ENCODE results near the gene HOXA7.

HOXA7 gene

DNA sequence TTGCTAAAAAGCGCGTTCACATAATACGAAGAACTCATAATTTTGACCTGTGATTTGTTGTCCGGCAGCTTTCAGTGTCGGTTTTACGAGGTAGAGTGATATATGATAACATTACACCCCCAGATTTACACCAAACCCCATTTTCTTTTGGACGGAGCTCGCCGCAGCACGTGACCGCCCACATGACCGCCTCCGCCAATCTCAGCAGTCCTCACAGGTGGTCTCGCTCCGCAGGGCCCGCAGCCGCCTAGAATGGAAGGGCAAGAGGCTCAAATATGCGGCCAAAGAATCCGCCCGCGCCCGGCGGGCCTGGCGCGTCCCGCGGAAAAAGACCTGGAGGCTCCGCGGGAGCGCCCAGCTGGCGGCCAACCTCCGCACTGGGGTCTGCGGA, at the start of gene HOXA7:
Gene HOXA7 (minus strand): TSS at position 168 of the 391 bp plus-strand sequence. CDS start 130 bp downstream, at position 38.
- Histone ChIP-seq H3K27me3 (ENCODE audit: control insufficient read depth in 5 of 5, insufficient read depth in 4 of 5, low read length in 5 of 5) (peaks cover 0 to 25% (median 0%) of the 10 kb centered on the region in 5 donors), H3K4me3 (ENCODE audit: low read depth in 1 of 5, low read length in 5 of 5) (peak within 1 kb of the TSS; percentile 75 to 92 (median 82)), H3K36me3 (ENCODE audit: control insufficient read depth in 5 of 5, insufficient read depth in 5 of 5, low read length in 5 of 5) (no peaks in the 10 kb centered on the region), H3K4me1 (ENCODE audit: control insufficient read depth in 5 of 5, insufficient read depth in 5 of 5, low read length in 5 of 5) (peaks cover 3 to 65% (median 61%) of the 10 kb centered on the region in 5 donors), H3K9me3 (ENCODE audit: control insufficient read depth in 5 of 5, low read length in 5 of 5) (no peaks in the 10 kb centered on the region), H3K9ac (ENCODE audit: low read length in 5 of 5) (peak within 1 kb of the TSS; percentile 26 to 77 (median 62)), H3K27ac (ENCODE audit: low read depth, low read length) (peak within 1 kb of the TSS; percentile 95)

DNA sequence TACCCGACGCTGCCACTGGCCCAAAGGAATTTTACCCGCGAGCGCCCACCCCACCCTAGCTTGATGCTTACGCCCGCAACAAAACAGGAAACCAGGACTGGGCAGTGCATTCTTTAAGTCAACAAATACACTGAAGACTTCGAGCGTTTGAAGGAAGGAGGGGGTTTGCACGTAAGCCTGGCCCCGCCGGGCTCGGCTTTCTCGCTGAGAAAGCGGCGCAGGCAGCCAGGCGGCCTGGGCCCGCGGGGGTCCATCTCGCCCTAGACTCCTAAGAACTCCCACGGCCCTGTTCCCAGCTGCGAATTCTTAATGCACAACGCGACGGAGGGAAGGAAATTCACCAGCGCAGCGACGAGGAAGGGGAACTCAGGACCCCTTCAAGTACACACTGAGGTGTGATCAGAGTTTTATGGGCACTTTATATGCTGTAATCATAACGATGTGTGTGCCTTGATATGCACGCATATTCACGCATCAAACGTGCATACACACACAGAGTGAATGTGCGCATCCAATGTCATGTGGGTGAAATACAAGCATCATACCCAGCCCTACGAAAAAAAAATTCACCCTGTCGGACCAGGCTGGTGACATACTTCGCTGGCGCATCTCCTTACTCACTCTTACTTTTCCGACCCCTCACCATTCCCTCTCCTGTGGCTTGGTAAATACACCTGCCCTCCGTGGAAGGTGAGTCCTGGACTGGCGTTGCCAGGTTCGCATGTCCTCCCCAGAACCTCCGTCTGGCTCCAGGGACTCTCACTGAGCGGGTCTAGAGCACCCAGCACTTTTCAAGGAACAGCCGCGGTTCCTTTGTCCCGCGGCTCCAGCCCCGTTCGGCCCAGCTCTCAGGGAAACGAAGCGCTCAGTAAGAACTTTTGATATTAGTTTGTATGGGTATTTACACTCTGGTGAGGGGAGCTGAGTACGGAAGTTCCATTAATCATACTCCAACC, 49.1 kb upstream of the HOXA7 start:
- Histone ChIP-seq H3K27ac (ENCODE audit: low read depth, low read length) (no peak overlapping the region), H3K9ac (ENCODE audit: low read length in 5 of 5) (no peak overlapping the region), H3K27me3 (ENCODE audit: control insufficient read depth in 5 of 5, insufficient read depth in 4 of 5, low read length in 5 of 5) (peaks cover 56 to 86% (median 72%) of the 10 kb centered on the region in 5 donors), H3K4me1 (ENCODE audit: control insufficient read depth in 5 of 5, insufficient read depth in 5 of 5, low read length in 5 of 5) (peaks cover 0 to 40% (median 32%) of the 10 kb centered on the region in 5 donors), H3K9me3 (ENCODE audit: control insufficient read depth in 5 of 5, low read length in 5 of 5) (peaks cover 0 to 2% (median 0%) of the 10 kb centered on the region in 5 donors), H3K4me3 (ENCODE audit: low read depth in 1 of 5, low read length in 5 of 5) (peak overlapping the region in 4 of 5 donors; percentile 30 to 55 (median 37)), H3K36me3 (ENCODE audit: control insufficient read depth in 5 of 5, insufficient read depth in 5 of 5, low read length in 5 of 5) (no peaks in the 10 kb centered on the region)

GRCh38 chr7:27204851-27205322, 48.4 kb upstream of the HOXA7 start:
- no peaks in the 10 kb centered on the region for H3K36me3 ChIP-seq (ENCODE audit: control insufficient read depth in 5 of 5, insufficient read depth in 5 of 5, low read length in 5 of 5)
- H3K27me3 ChIP-seq (ENCODE audit: control insufficient read depth in 5 of 5, insufficient read depth in 4 of 5, low read length in 5 of 5), result peaks cover 60 to 85% (median 70%) of the 10 kb centered on the region in 5 donors
- H3K9ac ChIP-seq (ENCODE audit: low read length in 5 of 5), result no peak overlapping the region
- H3K4me3 ChIP-seq (ENCODE audit: low read depth in 1 of 5, low read length in 5 of 5), result peak overlapping the region in 4 of 5 donors; percentile 30 to 55 (median 37)
- peaks cover 0 to 2% (median 0%) of the 10 kb centered on the region in 5 donors for H3K9me3 ChIP-seq (ENCODE audit: control insufficient read depth in 5 of 5, low read length in 5 of 5)
- H3K27ac ChIP-seq (ENCODE audit: low read depth, low read length), result no peak overlapping the region
- peaks cover 0 to 42% (median 32%) of the 10 kb centered on the region in 5 donors for H3K4me1 ChIP-seq (ENCODE audit: control insufficient read depth in 5 of 5, insufficient read depth in 5 of 5, low read length in 5 of 5)

DNA sequence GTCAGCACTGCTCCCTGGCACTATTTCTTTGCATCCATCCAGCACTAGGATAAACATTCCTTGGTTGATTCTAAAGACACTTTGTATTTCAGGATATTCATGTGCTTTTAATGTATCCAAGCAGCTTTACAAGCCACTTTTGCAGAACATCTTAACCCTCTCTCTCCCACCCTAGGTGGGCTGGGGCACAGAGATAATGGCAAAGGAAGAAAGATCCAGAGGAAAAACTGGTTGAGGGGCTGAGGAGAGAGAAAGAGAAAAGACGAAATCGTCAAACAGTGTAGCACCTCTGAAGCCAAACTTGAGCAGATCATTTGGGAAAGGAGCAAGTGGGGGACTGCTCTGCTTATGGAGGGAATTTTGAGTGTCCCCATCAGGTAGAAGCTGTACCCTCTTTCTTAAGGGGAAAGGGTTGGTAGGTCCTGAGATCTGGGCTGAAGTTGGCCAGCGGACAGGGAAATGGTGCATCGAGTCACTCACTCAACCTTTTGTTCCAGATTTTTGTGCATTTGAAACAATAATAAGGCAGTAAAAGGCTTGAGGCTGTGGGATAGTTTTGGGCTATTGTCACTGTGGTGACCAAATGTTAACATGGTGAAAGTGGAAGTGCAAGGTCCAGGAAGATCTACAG, 47.6 kb upstream of the HOXA7 start:
- Histone ChIP-seq H3K36me3 (ENCODE audit: control insufficient read depth in 5 of 5, insufficient read depth in 5 of 5, low read length in 5 of 5) (no peaks in the 10 kb centered on the region), H3K4me1 (ENCODE audit: control insufficient read depth in 5 of 5, insufficient read depth in 5 of 5, low read length in 5 of 5) (peaks cover 0 to 47% (median 35%) of the 10 kb centered on the region in 5 donors), H3K9me3 (ENCODE audit: control insufficient read depth in 5 of 5, low read length in 5 of 5) (peaks cover 0 to 2% (median 0%) of the 10 kb centered on the region in 5 donors), H3K4me3 (ENCODE audit: low read depth in 1 of 5, low read length in 5 of 5) (no peak overlapping the region), H3K27ac (ENCODE audit: low read depth, low read length) (no peak overlapping the region), H3K27me3 (ENCODE audit: control insufficient read depth in 5 of 5, insufficient read depth in 4 of 5, low read length in 5 of 5) (peaks cover 63 to 83% (median 70%) of the 10 kb centered on the region in 5 donors), H3K9ac (ENCODE audit: low read length in 5 of 5) (no peak overlapping the region)

GRCh38 chr7:27203365-27203953, 47.0 kb upstream of the HOXA7 start:
- no peak overlapping the region for H3K27ac ChIP-seq (ENCODE audit: low read depth, low read length)
- peaks cover 0 to 2% (median 0%) of the 10 kb centered on the region in 5 donors for H3K9me3 ChIP-seq (ENCODE audit: control insufficient read depth in 5 of 5, low read length in 5 of 5)
- peaks cover 0 to 54% (median 41%) of the 10 kb centered on the region in 5 donors for H3K4me1 ChIP-seq (ENCODE audit: control insufficient read depth in 5 of 5, insufficient read depth in 5 of 5, low read length in 5 of 5)
- peaks cover 69 to 84% (median 73%) of the 10 kb centered on the region in 5 donors for H3K27me3 ChIP-seq (ENCODE audit: control insufficient read depth in 5 of 5, insufficient read depth in 4 of 5, low read length in 5 of 5)
- no peaks in the 10 kb centered on the region for H3K36me3 ChIP-seq (ENCODE audit: control insufficient read depth in 5 of 5, insufficient read depth in 5 of 5, low read length in 5 of 5)
- H3K4me3 ChIP-seq (ENCODE audit: low read depth in 1 of 5, low read length in 5 of 5), result no peak overlapping the region
- H3K9ac ChIP-seq (ENCODE audit: low read length in 5 of 5), result no peak overlapping the region

DNA sequence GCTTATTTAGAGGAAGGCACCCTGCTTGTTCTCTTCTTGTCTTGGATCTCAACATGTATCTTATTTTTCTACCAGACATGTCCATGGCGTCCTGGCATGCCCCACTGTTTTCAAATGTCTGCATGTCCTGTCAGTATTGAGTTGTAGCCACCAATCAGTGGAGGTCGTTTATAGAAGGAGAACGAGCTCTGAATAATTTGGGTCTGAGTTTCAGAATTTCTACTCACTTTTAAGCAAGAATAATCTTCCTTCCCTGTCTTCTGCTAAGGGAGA, 46.3 kb upstream of the HOXA7 start:
- H3K4me1 ChIP-seq (ENCODE audit: control insufficient read depth in 5 of 5, insufficient read depth in 5 of 5, low read length in 5 of 5), result peaks cover 0 to 53% (median 45%) of the 10 kb centered on the region in 5 donors
- no peak overlapping the region for H3K27ac ChIP-seq (ENCODE audit: low read depth, low read length)
- peaks cover 74 to 85% (median 75%) of the 10 kb centered on the region in 5 donors for H3K27me3 ChIP-seq (ENCODE audit: control insufficient read depth in 5 of 5, insufficient read depth in 4 of 5, low read length in 5 of 5)

GRCh38 chr7:27202018-27202861, 45.8 kb upstream of the HOXA7 start:
- no peak overlapping the region for H3K27ac ChIP-seq (ENCODE audit: low read depth, low read length)
- peaks cover 79 to 90% (median 80%) of the 10 kb centered on the region in 5 donors for H3K27me3 ChIP-seq (ENCODE audit: control insufficient read depth in 5 of 5, insufficient read depth in 4 of 5, low read length in 5 of 5)
- H3K4me1 ChIP-seq (ENCODE audit: control insufficient read depth in 5 of 5, insufficient read depth in 5 of 5, low read length in 5 of 5), result peaks cover 0 to 53% (median 45%) of the 10 kb centered on the region in 5 donors
- no peaks in the 10 kb centered on the region for H3K36me3 ChIP-seq (ENCODE audit: control insufficient read depth in 5 of 5, insufficient read depth in 5 of 5, low read length in 5 of 5)
- no peak overlapping the region for H3K9ac ChIP-seq (ENCODE audit: low read length in 5 of 5)
- peaks cover 0 to 2% (median 0%) of the 10 kb centered on the region in 5 donors for H3K9me3 ChIP-seq (ENCODE audit: control insufficient read depth in 5 of 5, low read length in 5 of 5)
- no peak overlapping the region for H3K4me3 ChIP-seq (ENCODE audit: low read depth in 1 of 5, low read length in 5 of 5)

More for the DNA sequence above, 46.3 kb upstream of the HOXA7 start:
- no peak overlapping the region for H3K4me3 ChIP-seq (ENCODE audit: low read depth in 1 of 5, low read length in 5 of 5)
- peaks cover 0 to 2% (median 0%) of the 10 kb centered on the region in 5 donors for H3K9me3 ChIP-seq (ENCODE audit: control insufficient read depth in 5 of 5, low read length in 5 of 5)
- no peak overlapping the region for H3K9ac ChIP-seq (ENCODE audit: low read length in 5 of 5)
- no peaks in the 10 kb centered on the region for H3K36me3 ChIP-seq (ENCODE audit: control insufficient read depth in 5 of 5, insufficient read depth in 5 of 5, low read length in 5 of 5)

DNA sequence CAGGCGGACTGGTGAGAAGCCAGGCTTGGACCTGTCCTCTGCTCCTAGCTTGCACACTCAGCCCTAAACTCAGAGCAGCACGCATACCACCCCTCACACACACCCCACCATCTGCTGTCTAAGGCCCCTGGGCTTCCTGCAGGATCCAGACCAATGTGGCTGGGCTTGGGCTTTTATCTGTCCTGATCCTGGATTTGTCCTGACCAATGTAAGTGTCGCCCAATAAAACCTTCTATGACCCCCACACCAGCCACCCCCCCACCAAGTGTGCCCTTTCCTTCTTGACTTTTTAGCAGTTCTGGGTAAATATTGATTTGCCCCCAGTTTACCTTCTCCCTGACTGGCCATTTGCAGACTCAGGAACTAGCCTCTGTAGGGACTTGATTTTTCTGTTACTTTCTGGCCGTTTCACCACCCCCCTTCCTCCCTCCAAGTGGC, 45.1 kb upstream of the HOXA7 start:
- Histone ChIP-seq H3K4me3 (ENCODE audit: low read depth in 1 of 5, low read length in 5 of 5) (peak overlapping the region; percentile 12 to 60 (median 45)), H3K27me3 (ENCODE audit: control insufficient read depth in 5 of 5, insufficient read depth in 4 of 5, low read length in 5 of 5) (peaks cover 76 to 90% (median 80%) of the 10 kb centered on the region in 5 donors), H3K27ac (ENCODE audit: low read depth, low read length) (no peak overlapping the region), H3K36me3 (ENCODE audit: control insufficient read depth in 5 of 5, insufficient read depth in 5 of 5, low read length in 5 of 5) (no peaks in the 10 kb centered on the region), H3K9me3 (ENCODE audit: control insufficient read depth in 5 of 5, low read length in 5 of 5) (peaks cover 0 to 2% (median 0%) of the 10 kb centered on the region in 5 donors), H3K9ac (ENCODE audit: low read length in 5 of 5) (no peak overlapping the region), H3K4me1 (ENCODE audit: control insufficient read depth in 5 of 5, insufficient read depth in 5 of 5, low read length in 5 of 5) (peaks cover 0 to 53% (median 45%) of the 10 kb centered on the region in 5 donors)

Measured in subcutaneous abdominal adipose tissue (tissue), 5 donors.